Neural progenitor cell (in vitro differentiated cells): ENCODE measurements around the gene HDC.

Experiments
- EZH2 ChIP-seq: fragments of 200-600 bp; sonication (generic); IDR thresholded peaks from 2 replicates; pipeline ENCODE4 v1.6.1; 2017; ENCODE audit warnings: antibody characterized with exemption, mild to moderate bottlenecking, moderate library complexity
- EZH2phosphoT487 ChIP-seq: fragments of 200-600 bp; sonication (generic); IDR thresholded peaks from 2 replicates; pipeline ENCODE4 v1.6.1; 2017; ENCODE audit warnings: antibody characterized with exemption
- TF ChIP-seq, protein P1 (sequence below): fragments of 200-600 bp; sonication (generic); IDR thresholded peaks from 2 replicates; pipeline ENCODE4 v1.5.1; 2017; ENCODE audit warnings: antibody characterized with exemption, mild to moderate bottlenecking

GRCh38 chr15:50281427-50281826 lies 15.9 kb upstream of the HDC start:
- TF ChIP-seq, protein P1, sequence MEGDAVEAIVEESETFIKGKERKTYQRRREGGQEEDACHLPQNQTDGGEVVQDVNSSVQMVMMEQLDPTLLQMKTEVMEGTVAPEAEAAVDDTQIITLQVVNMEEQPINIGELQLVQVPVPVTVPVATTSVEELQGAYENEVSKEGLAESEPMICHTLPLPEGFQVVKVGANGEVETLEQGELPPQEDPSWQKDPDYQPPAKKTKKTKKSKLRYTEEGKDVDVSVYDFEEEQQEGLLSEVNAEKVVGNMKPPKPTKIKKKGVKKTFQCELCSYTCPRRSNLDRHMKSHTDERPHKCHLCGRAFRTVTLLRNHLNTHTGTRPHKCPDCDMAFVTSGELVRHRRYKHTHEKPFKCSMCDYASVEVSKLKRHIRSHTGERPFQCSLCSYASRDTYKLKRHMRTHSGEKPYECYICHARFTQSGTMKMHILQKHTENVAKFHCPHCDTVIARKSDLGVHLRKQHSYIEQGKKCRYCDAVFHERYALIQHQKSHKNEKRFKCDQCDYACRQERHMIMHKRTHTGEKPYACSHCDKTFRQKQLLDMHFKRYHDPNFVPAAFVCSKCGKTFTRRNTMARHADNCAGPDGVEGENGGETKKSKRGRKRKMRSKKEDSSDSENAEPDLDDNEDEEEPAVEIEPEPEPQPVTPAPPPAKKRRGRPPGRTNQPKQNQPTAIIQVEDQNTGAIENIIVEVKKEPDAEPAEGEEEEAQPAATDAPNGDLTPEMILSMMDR: no peak
- TF ChIP-seq EZH2 (no peak), EZH2phosphoT487 (no peak)
